Activated CD8-positive, alpha-beta memory T cell treated with anti-CD3 and anti-CD28 coated beads for 36 hours (primary cell): ENCODE results near the gene RCSD1. TPM values are rescaled to one million over a fixed set of nuclear protein-coding genes. Genes with fewer than 3 reads are reported as not detected.

Experiments
- CTCF ChIA-PET: fragments of 350-600 bp; sonication (Branson Sonifier 250); formaldehyde crosslinking; loops from one replicate; lab custom pipeline; 2021; ENCODE audit warnings: antibody characterized with exemption; lab: Charles Lee
- POLR2A ChIA-PET: fragments of 350-600 bp; sonication (Branson Sonifier 250); formaldehyde crosslinking; loops from one replicate; lab custom pipeline; 2021; ENCODE audit warnings: antibody characterized with exemption; lab: Charles Lee
- total RNA-seq, 2 experiments: library from RNA; stranded (reverse); gene quantifications; one replicate each; pipeline ENCODE4 v1.2.3, GENCODE V29; 2021

Gene RCSD1
- total RNA-seq, 2 experiments from 2014 or later = 44.1 to 46.7 TPM

GRCh38 chr1:167654975-167655575 is 25.0 kb downstream of the RCSD1 start:
- CTCF ChIA-PET = no interaction called here

GRCh38 chr1:167656657-167657056 is 26.6 kb downstream of the RCSD1 start:
- POLR2A ChIA-PET = no interaction called here

More at GRCh38 chr1:167654975-167655575, 25.0 kb downstream of the RCSD1 start:
- POLR2A ChIA-PET = no interaction called here

GRCh38 chr1:167658574-167659328 is 28.7 kb downstream of the RCSD1 start:
- ChIA-PET POLR2A (no interaction called here), CTCF (no interaction called here)

More at GRCh38 chr1:167656657-167657056, 26.6 kb downstream of the RCSD1 start:
- CTCF ChIA-PET = no interaction called here

- POLR2A ChIA-PET = no interaction called here
- CTCF ChIA-PET = no interaction called here
Observed at GRCh38 chr1:167659450-167659849, 29.4 kb downstream of the RCSD1 start.

- ChIA-PET POLR2A (no interaction called here), CTCF (interaction anchor here (1.2 kb wide), 1 partner anchor 28 kb away, joined by 3 read pairs; no protein-coding TSS in a partner anchor)
Observed at GRCh38 chr1:167659881-167660280, 29.8 kb downstream of the RCSD1 start.

GRCh38 chr1:167661527-167662426 is 31.7 kb downstream of the RCSD1 start:
- ChIA-PET POLR2A (no interaction called here), CTCF (interaction anchor here (1.5 kb wide), 1 partner anchor 61 kb away, joined by 4 read pairs; no protein-coding TSS in a partner anchor)

- ChIA-PET POLR2A (no interaction called here), CTCF (interaction anchor here (1.0 to 1.5 kb wide), 3 partner anchors 24 to 63 kb away, joined by 3 to 4 read pairs (median 4); no protein-coding TSS in a partner anchor)
Observed at GRCh38 chr1:167663002-167663772, 33.2 kb downstream of the RCSD1 start.

- POLR2A ChIA-PET = no interaction called here
- CTCF ChIA-PET = interaction anchor here (1.4 to 2.1 kb wide), 2 partner anchors 10 to 23 kb away, joined by 3 to 6 read pairs; no protein-coding TSS in a partner anchor
Observed at GRCh38 chr1:167665469-167665868, 35.4 kb downstream of the RCSD1 start.

GRCh38 chr1:167666416-167666815 is 36.4 kb downstream of the RCSD1 start:
- CTCF ChIA-PET = interaction anchor here (1.4 to 2.1 kb wide), 2 partner anchors 9 to 22 kb away, joined by 3 to 6 read pairs; no protein-coding TSS in a partner anchor
- POLR2A ChIA-PET = no interaction called here

- POLR2A ChIA-PET = interaction anchor here (0.8 kb wide), 1 partner anchor 99 kb away, joined by 4 read pairs; no protein-coding TSS in a partner anchor
- CTCF ChIA-PET = interaction anchor here (1.3 to 1.8 kb wide), 2 partner anchors 8 to 20 kb away, joined by 3 to 7 read pairs; no protein-coding TSS in a partner anchor
Observed at GRCh38 chr1:167667536-167667935, 37.5 kb downstream of the RCSD1 start.

GRCh38 chr1:167668108-167668507 is 38.1 kb downstream of the RCSD1 start:
- ChIA-PET POLR2A (interaction anchor here (0.8 kb wide), 1 partner anchor 100 kb away, joined by 4 read pairs; no protein-coding TSS in a partner anchor), CTCF (interaction anchor here (1.0 to 1.8 kb wide), 3 partner anchors 8 to 87 kb away, joined by 3 to 7 read pairs (median 3); no protein-coding TSS in a partner anchor)

- CTCF ChIA-PET = interaction anchor here (0.6 to 1.0 kb wide), 2 partner anchors 31 to 88 kb away, joined by 3 read pairs; no protein-coding TSS in a partner anchor
- POLR2A ChIA-PET = interaction anchor here (0.6 to 0.8 kb wide), 2 partner anchors 12 to 793 kb away, joined by 3 to 8 read pairs; partner anchors contain the start of gene TADA1
Observed at GRCh38 chr1:167669209-167670124, 39.4 kb downstream of the RCSD1 start.

GRCh38 chr1:167670563-167670962 is 40.5 kb downstream of the RCSD1 start:
- ChIA-PET CTCF (interaction anchor here (0.6 to 0.7 kb wide), 3 partner anchors 30 to 761 kb away, joined by 3 to 5 read pairs (median 4); partner anchors contain the start of gene CREG1), POLR2A (no interaction called here)

- POLR2A ChIA-PET = no interaction called here
- CTCF ChIA-PET = interaction anchor here (1.2 kb wide), 2 partner anchors 9 to 21 kb away, joined by 3 read pairs; no protein-coding TSS in a partner anchor
Observed at GRCh38 chr1:167671727-167672511, 41.9 kb downstream of the RCSD1 start.

- ChIA-PET CTCF (interaction anchor here (1.4 kb wide), 1 partner anchor 15 kb away, joined by 3 read pairs; no protein-coding TSS in a partner anchor), POLR2A (no interaction called here)
Observed at GRCh38 chr1:167672831-167673230, 42.8 kb downstream of the RCSD1 start.

- CTCF ChIA-PET = interaction anchor here (1.4 kb wide), 1 partner anchor 15 kb away, joined by 3 read pairs; no protein-coding TSS in a partner anchor
Observed at GRCh38 chr1:167673265-167673664, 43.2 kb downstream of the RCSD1 start.

More at GRCh38 chr1:167673265-167673664, 43.2 kb downstream of the RCSD1 start:
- POLR2A ChIA-PET = no interaction called here
